Measurements from ENCODE around the gene TMEM19.

TMEM19 gene

GRCh38 chr12:71646512-71646911, 39.4 kb upstream of the TMEM19 start:
- Histone ChIP-seq H3K36me3 (ENCODE audit: control insufficient read depth in 1 of 2, insufficient read depth in 2 of 2, low read length in 2 of 2) (peaks cover 11 to 20% of the 10 kb centered on the region in 2 experiments), H3K4me3 (ENCODE audit: low read depth, low read length) (no peak overlapping the region), H2AK5ac (ENCODE audit: low read length) (no peak overlapping the region), H3K14ac (ENCODE audit: low read length) (no peak overlapping the region), H3K9ac (ENCODE audit: low read length) (no peak overlapping the region), H3K4ac (ENCODE audit: low read depth, low read length) (no peak overlapping the region), H3K9me3 (ENCODE audit: insufficient read depth, low read depth, low read length) (no peaks in the 10 kb centered on the region), H3K79me2 (ENCODE audit: control insufficient read depth, insufficient read depth, low read length, poor library complexity) (no peaks in the 10 kb centered on the region), H3K27ac (ENCODE audit: low read depth, low read length) (no peak overlapping the region), H3K23ac (ENCODE audit: low read length) (no peak overlapping the region), H3K4me1 (ENCODE audit: control insufficient read depth in 1 of 2, insufficient read depth in 2 of 2, low read length in 2 of 2) (no peaks in the 10 kb centered on the region), H4K8ac (ENCODE audit: low read depth, low read length) (no peak overlapping the region), H3K79me1 (ENCODE audit: low read length) (no peaks in the 10 kb centered on the region), H2BK5ac (ENCODE audit: low read depth, low read length, poor library complexity) (no peak overlapping the region), H2BK12ac (ENCODE audit: low read length) (no peak overlapping the region), H2AFZ (ENCODE audit: insufficient read depth, low read length, poor library complexity) (no peak overlapping the region), H3K18ac (ENCODE audit: low read length) (no peak overlapping the region), H3K27me3 (ENCODE audit: insufficient read depth, low read length) (no peaks in the 10 kb centered on the region), H4K12ac (ENCODE audit: low read depth, low read length) (no peak overlapping the region), H4K91ac (ENCODE audit: low read depth, low read length) (no peak overlapping the region), H3K4me2 (ENCODE audit: low read length) (no peak overlapping the region), H2BK120ac (ENCODE audit: insufficient read depth, low read length, poor library complexity) (no peak overlapping the region)
- DNase-seq = no peak
- no CpG with 5 or more reads among the region's 3 CpGs for WGBS (ENCODE audit: extremely low coverage, insufficient coverage, insufficient read length)

- H3K14ac ChIP-seq (ENCODE audit: low read length) = no peak overlapping the region
- H3K4ac ChIP-seq (ENCODE audit: low read depth, low read length) = no peak overlapping the region
- no peak overlapping the region for H4K12ac ChIP-seq (ENCODE audit: low read depth, low read length)
- H2BK120ac ChIP-seq (ENCODE audit: insufficient read depth, low read length, poor library complexity) = no peak overlapping the region
- DNase-seq = no peak
- no peaks in the 10 kb centered on the region for H3K27me3 ChIP-seq (ENCODE audit: insufficient read depth, low read length)
- H3K23ac ChIP-seq (ENCODE audit: low read length) = no peak overlapping the region
- H3K79me1 ChIP-seq (ENCODE audit: low read length) = no peaks in the 10 kb centered on the region
- H2BK5ac ChIP-seq (ENCODE audit: low read depth, low read length, poor library complexity) = no peak overlapping the region
- no peak overlapping the region for H3K18ac ChIP-seq (ENCODE audit: low read length)
- no peak overlapping the region for H3K9ac ChIP-seq (ENCODE audit: low read length)
- H2BK12ac ChIP-seq (ENCODE audit: low read length) = no peak overlapping the region
- no CpG with 5 or more reads among the region's 4 CpGs for WGBS (ENCODE audit: extremely low coverage, insufficient coverage, insufficient read length)
- H4K91ac ChIP-seq (ENCODE audit: low read depth, low read length) = no peak overlapping the region
- H3K79me2 ChIP-seq (ENCODE audit: control insufficient read depth, insufficient read depth, low read length, poor library complexity) = no peaks in the 10 kb centered on the region
- no peak overlapping the region for H2AK5ac ChIP-seq (ENCODE audit: low read length)
- no peak overlapping the region for H2AFZ ChIP-seq (ENCODE audit: insufficient read depth, low read length, poor library complexity)
- H3K9me3 ChIP-seq (ENCODE audit: insufficient read depth, low read depth, low read length) = no peaks in the 10 kb centered on the region
- no peak overlapping the region for H3K4me2 ChIP-seq (ENCODE audit: low read length)
- no peak overlapping the region for H4K8ac ChIP-seq (ENCODE audit: low read depth, low read length)
- H3K27ac ChIP-seq (ENCODE audit: low read depth, low read length) = no peak overlapping the region
- peaks cover 9 to 14% of the 10 kb centered on the region in 2 experiments for H3K36me3 ChIP-seq (ENCODE audit: control insufficient read depth in 1 of 2, insufficient read depth in 2 of 2, low read length in 2 of 2)
- H3K4me3 ChIP-seq (ENCODE audit: low read depth, low read length) = no peak overlapping the region
- H3K4me1 ChIP-seq (ENCODE audit: control insufficient read depth in 1 of 2, insufficient read depth in 2 of 2, low read length in 2 of 2) = no peaks in the 10 kb centered on the region
Observed at GRCh38 chr12:71648537-71648936, 37.3 kb upstream of the TMEM19 start.

GRCh38 chr12:71649401-71649800, 36.5 kb upstream of the TMEM19 start:
- WGBS (ENCODE audit: extremely low coverage, insufficient coverage, insufficient read length) = no CpG with 5 or more reads among the region's 2 CpGs
- no peak overlapping the region for H2BK120ac ChIP-seq (ENCODE audit: insufficient read depth, low read length, poor library complexity)

GRCh38 chr12:71652656-71653055, 33.2 kb upstream of the TMEM19 start:
- Histone ChIP-seq H3K23ac (ENCODE audit: low read length) (no peak overlapping the region), H3K79me2 (ENCODE audit: control insufficient read depth, insufficient read depth, low read length, poor library complexity) (no peaks in the 10 kb centered on the region), H3K27ac (ENCODE audit: low read depth, low read length) (no peak overlapping the region), H3K79me1 (ENCODE audit: low read length) (no peaks in the 10 kb centered on the region), H3K4me2 (ENCODE audit: low read length) (no peak overlapping the region), H4K8ac (ENCODE audit: low read depth, low read length) (no peak overlapping the region), H3K4me3 (ENCODE audit: low read depth, low read length) (no peak overlapping the region), H2AFZ (ENCODE audit: insufficient read depth, low read length, poor library complexity) (no peak overlapping the region), H4K12ac (ENCODE audit: low read depth, low read length) (no peak overlapping the region), H3K9ac (ENCODE audit: low read length) (no peak overlapping the region), H4K91ac (ENCODE audit: low read depth, low read length) (no peak overlapping the region), H3K14ac (ENCODE audit: low read length) (no peak overlapping the region), H3K36me3 (ENCODE audit: control insufficient read depth in 1 of 2, insufficient read depth in 2 of 2, low read length in 2 of 2) (peaks cover 12 to 14% of the 10 kb centered on the region in 2 experiments), H2BK120ac (ENCODE audit: insufficient read depth, low read length, poor library complexity) (no peak overlapping the region), H2BK5ac (ENCODE audit: low read depth, low read length, poor library complexity) (no peak overlapping the region), H3K18ac (ENCODE audit: low read length) (no peak overlapping the region), H3K27me3 (ENCODE audit: insufficient read depth, low read length) (no peaks in the 10 kb centered on the region), H3K4ac (ENCODE audit: low read depth, low read length) (no peak overlapping the region), H2BK12ac (ENCODE audit: low read length) (no peak overlapping the region), H3K4me1 (ENCODE audit: control insufficient read depth in 1 of 2, insufficient read depth in 2 of 2, low read length in 2 of 2) (no peaks in the 10 kb centered on the region), H3K9me3 (ENCODE audit: insufficient read depth, low read depth, low read length) (no peaks in the 10 kb centered on the region), H2AK5ac (ENCODE audit: low read length) (no peak overlapping the region)
- no peak for DNase-seq
- no CpG with 5 or more reads among the region's 1 CpG for WGBS (ENCODE audit: extremely low coverage, insufficient coverage, insufficient read length)

More at GRCh38 chr12:71649401-71649800, 36.5 kb upstream of the TMEM19 start:
- no peak overlapping the region for H3K18ac ChIP-seq (ENCODE audit: low read length)
- no peaks in the 10 kb centered on the region for H3K9me3 ChIP-seq (ENCODE audit: insufficient read depth, low read depth, low read length)
- no peak overlapping the region for H3K9ac ChIP-seq (ENCODE audit: low read length)
- H3K79me1 ChIP-seq (ENCODE audit: low read length) = no peaks in the 10 kb centered on the region
- no peak overlapping the region for H3K14ac ChIP-seq (ENCODE audit: low read length)
- no peak overlapping the region for H4K12ac ChIP-seq (ENCODE audit: low read depth, low read length)
- no peak overlapping the region for H3K4ac ChIP-seq (ENCODE audit: low read depth, low read length)
- no peak overlapping the region for H2BK12ac ChIP-seq (ENCODE audit: low read length)
- H2AFZ ChIP-seq (ENCODE audit: insufficient read depth, low read length, poor library complexity) = no peak overlapping the region
- no peak overlapping the region for H2AK5ac ChIP-seq (ENCODE audit: low read length)
- H3K23ac ChIP-seq (ENCODE audit: low read length) = no peak overlapping the region
- H4K91ac ChIP-seq (ENCODE audit: low read depth, low read length) = no peak overlapping the region
- H3K27me3 ChIP-seq (ENCODE audit: insufficient read depth, low read length) = no peaks in the 10 kb centered on the region
- H3K4me3 ChIP-seq (ENCODE audit: low read depth, low read length) = no peak overlapping the region
- no peaks in the 10 kb centered on the region for H3K4me1 ChIP-seq (ENCODE audit: control insufficient read depth in 1 of 2, insufficient read depth in 2 of 2, low read length in 2 of 2)
- H3K4me2 ChIP-seq (ENCODE audit: low read length) = no peak overlapping the region
- H2BK5ac ChIP-seq (ENCODE audit: low read depth, low read length, poor library complexity) = no peak overlapping the region
- H4K8ac ChIP-seq (ENCODE audit: low read depth, low read length) = no peak overlapping the region
- H3K79me2 ChIP-seq (ENCODE audit: control insufficient read depth, insufficient read depth, low read length, poor library complexity) = no peaks in the 10 kb centered on the region
- no peak overlapping the region for H3K27ac ChIP-seq (ENCODE audit: low read depth, low read length)
- no peak for DNase-seq
- H3K36me3 ChIP-seq (ENCODE audit: control insufficient read depth in 1 of 2, insufficient read depth in 2 of 2, low read length in 2 of 2) = peaks cover 14 to 16% of the 10 kb centered on the region in 2 experiments

Measured in trophoblast cell (in vitro differentiated cells and primary cell).